Breast epithelium (tissue), 3 donors: Measurements from ENCODE around the gene TM4SF1.

Source experiments
- CTCF ChIP-seq, 3 donors: fragments of 450-650 bp; IDR thresholded peaks; one replicate each; pipeline ENCODE4 v1.5.1; 2016 to 2017; ENCODE audit warnings: antibody characterized with exemption in 3 of 3, mild to moderate bottlenecking in 3 of 3, moderate library complexity in 3 of 3
- POLR2A ChIP-seq: fragments of 450-650 bp; IDR thresholded peaks from one replicate; pipeline ENCODE4 v1.6.1; 2016; ENCODE audit warnings: antibody characterized with exemption, mild to moderate bottlenecking, moderate library complexity
- POLR2AphosphoS5 ChIP-seq, 3 donors: sonication (generic); formaldehyde crosslinking; IDR thresholded peaks; one replicate each; pipeline ENCODE4 v1.6.1; 2017; ENCODE audit warnings: antibody characterized with exemption in 3 of 3

GRCh38 chr3:149369991-149370866, 7.2 kb downstream of the TM4SF1 start:
- TF ChIP-seq CTCF (IDR thresholded peaks at IDR 0.05): no peak
- TF ChIP-seq POLR2A: no peak
- TF ChIP-seq POLR2AphosphoS5 (IDR thresholded peaks at IDR 0.05): peak in 1 of 3 donors; percentile 59
